22Rv1 (cell line): ENCODE measurements around the gene RGS11.

ENCODE experiments used
- CTCF ChIP-seq: fragments of 450-650 bp; IDR thresholded peaks from 2 replicates; pipeline ENCODE4 v1.5.1; 2017; ENCODE audit warnings: mild to moderate bottlenecking
- ZFX ChIP-seq: fragments of 450-650 bp; IDR thresholded peaks from 2 replicates; pipeline ENCODE4 v1.6.1; 2017; ENCODE audit warnings: antibody characterized with exemption, borderline replicate concordance

GRCh38 chr16:316741-317464 lies 41.2 kb upstream of the RGS11 start:
- no peak for TF ChIP-seq CTCF
- TF ChIP-seq ZFX = no peak
